Upper lobe of left lung (tissue), 6 donors: ENCODE data around the gene RBM41. TPM values are rescaled to one million over a fixed set of nuclear protein-coding genes. Genes with fewer than 3 reads are reported as not detected.

ENCODE experiments used
- ATAC-seq, 2 donors: fragments of 200-7000 bp; cut with Tn5 transposase; one replicate each; pipeline ENCODE4 v1.9.1; 2022; ENCODE audit warnings: mild to moderate bottlenecking in 2 of 2, moderate library complexity in 2 of 2; ENCODE audit not compliant: low FRiP score in 2 of 2
- DNase-seq, 2 donors: peaks; one replicate each; pipeline ENCODE4 v3.0.0-alpha.2; 2019 to 2020
- H3K27ac ChIP-seq, 4 donors: fragments of 200-600 bp; sonication (generic); one replicate each; pipeline ENCODE4 v1.5.1; 2016 to 2019
- H3K27me3 ChIP-seq, 4 donors: fragments of 200-600 bp; sonication (generic); one replicate each; pipeline ENCODE4 v1.5.1; 2017 to 2019
- H3K36me3 ChIP-seq, 4 donors: fragments of 200-600 bp; sonication (generic); one replicate each; pipeline ENCODE4 v1.5.1; 2016 to 2019
- H3K4me1 ChIP-seq, 4 donors: fragments of 200-600 bp; sonication (generic); one replicate each; pipeline ENCODE4 v1.5.1; 2018 to 2019
- H3K4me3 ChIP-seq, 4 donors: fragments of 200-600 bp; sonication (generic); one replicate each; pipeline ENCODE4 v1.5.1; 2017 to 2019; ENCODE audit warnings: mild to moderate bottlenecking in 2 of 4, moderate library complexity in 1 of 4
- H3K9me3 ChIP-seq, 4 donors: fragments of 200-600 bp; sonication (generic); one replicate each; pipeline ENCODE4 v1.5.1; 2018 to 2019
- EP300 ChIP-seq, 4 donors: sonication (generic); formaldehyde crosslinking; IDR thresholded peaks; one replicate each; pipeline ENCODE4 v1.5.1; 2017; ENCODE audit warnings: antibody characterized with exemption in 4 of 4, control low read depth in 2 of 4
- POLR2A ChIP-seq, 4 donors: fragments of 450-650 bp; IDR thresholded peaks; one replicate each; pipeline ENCODE4 v1.5.1; 2016 to 2017; ENCODE audit warnings: antibody characterized with exemption in 4 of 4, mild to moderate bottlenecking in 2 of 4
- POLR2AphosphoS5 ChIP-seq, 2 donors: sonication (generic); formaldehyde crosslinking; IDR thresholded peaks; one replicate each; pipeline ENCODE4 v1.5.1; 2017; ENCODE audit warnings: antibody characterized with exemption in 2 of 2
- WGBS, 2 donors: methylation state at CpG; one replicate each; pipeline ENCODE4 v1.1.5; 2017 to 2018; 5-methylcytosine and 5-hydroxymethylcytosine counted together
- total RNA-seq, 6 donors: library from RNA; depleted of rRNA in 4 of 6; stranded (reverse); fragments of >200 nt in 4 of 6; gene quantifications; one replicate each; pipeline versions ENCODE4 v1.1.0 to v1.2.1, GENCODE V29; 2016 to 2021
- TF ChIP-seq, protein P1 (sequence below), 6 experiments: fragments of 450-650 bp in 4 of 6; fragments of 200-600 bp in 2 of 6; sonication (generic) in 2 of 6; IDR thresholded peaks; one replicate each; pipeline ENCODE4 v1.5.1; 2016 to 2019; ENCODE audit warnings: antibody characterized with exemption in 6 of 6
- donor health status: DM: no; HTN: no; CAD: no; lungs with moderate emphysema.
- donor health status: DM: no; HTN: yes; CAD: no; lungs with severe emphysema.

RBM41 gene
- total RNA-seq, 6 donors from 2014 or later, result 10.9 to 49.2 (median 16.5) TPM

DNA sequence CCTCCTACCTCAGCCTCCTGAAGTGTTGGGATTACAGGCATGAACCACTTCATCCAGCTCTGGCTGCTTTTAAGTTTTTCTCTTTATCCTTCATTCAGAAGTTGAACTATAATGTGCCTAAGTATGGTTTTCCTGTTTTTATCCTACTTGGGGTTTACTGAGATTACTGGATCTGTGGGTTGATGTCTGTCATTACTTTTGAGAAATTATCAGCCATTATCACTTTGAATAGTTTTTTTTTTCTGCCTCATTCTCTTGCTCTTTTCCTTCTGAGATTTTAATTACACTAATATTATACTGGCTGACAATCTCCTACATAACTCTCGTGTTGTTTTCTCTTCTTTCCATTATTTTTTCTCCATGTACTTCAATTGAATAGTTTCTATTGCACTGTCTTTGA lies 71.0 kb downstream of the RBM41 start:
- no peaks in the 10 kb centered on the region for H3K9me3 ChIP-seq
- DNase-seq, result no peak
- ATAC-seq, result no peak
- H3K4me1 ChIP-seq, result no peaks in the 10 kb centered on the region
- H3K4me3 ChIP-seq, result no peak overlapping the region
- H3K27ac ChIP-seq, result no peak overlapping the region
- H3K27me3 ChIP-seq, result no peaks in the 10 kb centered on the region
- WGBS, 2 donors, result 59 to 73% methylated on average over 1 of the region's 1 CpG
- TF ChIP-seq POLR2A (IDR thresholded peaks at IDR 0.05) (no peak), EP300 (IDR thresholded peaks at IDR 0.05) (no peak), POLR2AphosphoS5 (IDR thresholded peaks at IDR 0.05) (no peak)
- TF ChIP-seq, protein P1, sequence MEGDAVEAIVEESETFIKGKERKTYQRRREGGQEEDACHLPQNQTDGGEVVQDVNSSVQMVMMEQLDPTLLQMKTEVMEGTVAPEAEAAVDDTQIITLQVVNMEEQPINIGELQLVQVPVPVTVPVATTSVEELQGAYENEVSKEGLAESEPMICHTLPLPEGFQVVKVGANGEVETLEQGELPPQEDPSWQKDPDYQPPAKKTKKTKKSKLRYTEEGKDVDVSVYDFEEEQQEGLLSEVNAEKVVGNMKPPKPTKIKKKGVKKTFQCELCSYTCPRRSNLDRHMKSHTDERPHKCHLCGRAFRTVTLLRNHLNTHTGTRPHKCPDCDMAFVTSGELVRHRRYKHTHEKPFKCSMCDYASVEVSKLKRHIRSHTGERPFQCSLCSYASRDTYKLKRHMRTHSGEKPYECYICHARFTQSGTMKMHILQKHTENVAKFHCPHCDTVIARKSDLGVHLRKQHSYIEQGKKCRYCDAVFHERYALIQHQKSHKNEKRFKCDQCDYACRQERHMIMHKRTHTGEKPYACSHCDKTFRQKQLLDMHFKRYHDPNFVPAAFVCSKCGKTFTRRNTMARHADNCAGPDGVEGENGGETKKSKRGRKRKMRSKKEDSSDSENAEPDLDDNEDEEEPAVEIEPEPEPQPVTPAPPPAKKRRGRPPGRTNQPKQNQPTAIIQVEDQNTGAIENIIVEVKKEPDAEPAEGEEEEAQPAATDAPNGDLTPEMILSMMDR (IDR thresholded peaks at IDR 0.05), result no peak
- H3K36me3 ChIP-seq, result no peaks in the 10 kb centered on the region

DNA sequence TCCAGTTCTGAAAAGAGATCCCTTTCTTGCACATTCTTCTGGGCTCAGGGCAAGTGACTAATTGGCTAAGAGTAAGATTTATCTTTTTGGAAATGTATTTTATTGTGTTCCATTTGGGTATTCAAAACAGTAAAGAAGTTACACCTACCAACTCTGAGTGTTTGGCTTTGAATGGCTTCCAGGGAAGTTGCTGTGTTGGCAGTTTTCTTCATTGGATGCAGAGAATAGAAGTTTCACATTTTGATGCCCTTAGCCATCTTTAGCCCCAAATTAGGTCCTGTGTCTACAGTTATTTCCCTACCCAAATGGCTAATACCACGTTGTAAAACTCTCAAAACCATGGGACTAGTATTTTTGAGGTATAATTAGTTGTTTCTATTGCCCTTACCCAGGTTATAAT lies 88.9 kb downstream of the RBM41 start:
- no peaks in the 10 kb centered on the region for H3K27me3 ChIP-seq
- H3K36me3 ChIP-seq, result no peaks in the 10 kb centered on the region
- no peak overlapping the region for H3K27ac ChIP-seq
- WGBS, 2 donors, result 38 to 50% methylated on average over 1 of the region's 1 CpG
- H3K4me1 ChIP-seq, result no peaks in the 10 kb centered on the region
- DNase-seq, result no peak
- H3K4me3 ChIP-seq, result no peak overlapping the region
- ATAC-seq, result no peak
- no peaks in the 10 kb centered on the region for H3K9me3 ChIP-seq
- TF ChIP-seq, protein P1 (IDR thresholded peaks at IDR 0.05), result no peak
- no peak for TF ChIP-seq POLR2AphosphoS5 (IDR thresholded peaks at IDR 0.05)
- no peak for TF ChIP-seq EP300 (IDR thresholded peaks at IDR 0.05)
- no peak for TF ChIP-seq POLR2A (IDR thresholded peaks at IDR 0.05)

DNA sequence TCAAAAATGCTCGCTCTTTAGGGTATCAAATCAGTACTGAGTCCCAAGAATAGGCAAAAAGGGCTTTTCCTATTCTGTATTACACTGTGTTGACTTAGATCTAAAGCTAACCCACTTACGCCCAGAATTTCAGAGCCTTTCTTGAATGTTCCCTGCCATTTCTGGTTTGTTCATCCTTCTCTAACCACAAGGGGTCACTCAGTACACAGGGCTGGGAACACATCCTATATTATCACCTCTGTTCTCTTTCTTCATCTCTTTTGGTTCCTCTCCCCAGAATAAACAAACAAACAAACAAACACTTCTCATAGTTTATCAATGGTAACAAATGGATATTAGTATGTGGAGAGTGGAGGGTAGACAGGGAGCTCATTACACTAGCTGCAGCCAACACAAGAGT lies 93.1 kb downstream of the RBM41 start:
- Histone ChIP-seq H3K27ac (no peak overlapping the region), H3K4me3 (no peak overlapping the region), H3K9me3 (no peaks in the 10 kb centered on the region), H3K36me3 (no peaks in the 10 kb centered on the region), H3K27me3 (no peaks in the 10 kb centered on the region), H3K4me1 (no peaks in the 10 kb centered on the region)
- no peak for ATAC-seq
- TF ChIP-seq EP300 (IDR thresholded peaks at IDR 0.05), result no peak
- no peak for TF ChIP-seq POLR2AphosphoS5 (IDR thresholded peaks at IDR 0.05)
- TF ChIP-seq, protein P1 (IDR thresholded peaks at IDR 0.05), result peak in 3 of 6 experiments; percentile 10 to 47 (median 41)
- TF ChIP-seq POLR2A (IDR thresholded peaks at IDR 0.05), result no peak
- DNase-seq, result no peak
- WGBS, 2 donors, result 32 to 45% methylated on average over 2 of the region's 2 CpGs

DNA sequence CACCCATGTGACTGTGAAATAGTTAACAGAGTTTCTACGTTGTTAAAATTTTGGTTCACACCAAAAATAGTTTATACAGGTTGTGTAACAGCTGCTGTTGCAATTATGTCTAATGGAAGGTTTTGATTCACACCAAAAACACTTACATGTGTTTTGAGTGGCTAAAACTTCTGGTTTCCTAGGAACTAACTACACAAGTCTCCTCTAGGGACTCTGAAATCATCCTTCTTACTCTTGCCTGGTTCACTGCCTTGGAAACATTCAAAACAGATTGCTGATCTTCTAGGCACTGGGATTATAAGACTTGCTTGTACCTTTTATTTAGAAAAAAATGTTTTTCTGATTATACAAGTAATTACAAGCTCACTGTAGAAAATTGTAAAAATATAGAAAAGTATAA lies 103.7 kb downstream of the RBM41 start:
- Histone ChIP-seq H3K4me1 (no peaks in the 10 kb centered on the region), H3K27ac (no peak overlapping the region), H3K27me3 (no peaks in the 10 kb centered on the region), H3K9me3 (no peaks in the 10 kb centered on the region), H3K36me3 (no peaks in the 10 kb centered on the region), H3K4me3 (no peak overlapping the region)
- TF ChIP-seq POLR2AphosphoS5 (IDR thresholded peaks at IDR 0.05) (no peak), EP300 (IDR thresholded peaks at IDR 0.05) (no peak), POLR2A (IDR thresholded peaks at IDR 0.05) (no peak)
- TF ChIP-seq, protein P1 (IDR thresholded peaks at IDR 0.05), result no peak
- WGBS, 2 donors, result 14 to 18% methylated on average over 1 of the region's 1 CpG
- ATAC-seq (peak in 1 of 2 donors; percentile 80), DNase-seq (no peak)

Other genes with a start within 250 kb of the RBM41 start
- gene RIPPLY1, start 215.5 kb downstream of the RBM41 start, total RNA-seq, result not detected
- gene CLDN2, start 198.4 kb downstream of the RBM41 start, total RNA-seq, result 1 to 10 TPM in 1 of 6 donors, under 1 TPM in 3, not detected in 2; 0.20 to 1.0 (median 0.64) TPM
- gene MORC4, start 118.6 kb downstream of the RBM41 start, total RNA-seq, result 10 to 100 TPM; 10.3 to 23.0 (median 16.3) TPM
- 10 to 100 TPM in 1 of 6 donors, 1 to 10 TPM in 5; 1.5 to 22.0 (median 2.6) TPM for gene NUP62CL, start 87.6 kb upstream of the RBM41 start, total RNA-seq
- 1 to 10 TPM in 1 of 6 donors, under 1 TPM in 2, not detected in 3; 0.54 to 2.9 (median 0.61) TPM for gene DNAAF6, start 87.8 kb upstream of the RBM41 start, total RNA-seq